IPS-11a (cell line): ENCODE results near the gene BROX.

Experiments
- H3K4me3 ChIP-seq: one replicate; pipeline ENCODE4 v1.5.1; 2013; ENCODE audit warnings: low read depth, low read length, control low read depth

The BROX gene

GRCh38 chr1:222772996-222773379 is 60.6 kb downstream of the BROX start:
- no peak overlapping the region for H3K4me3 ChIP-seq

GRCh38 chr1:222777463-222777862 is 65.1 kb downstream of the BROX start:
- no peak overlapping the region for H3K4me3 ChIP-seq

DNA sequence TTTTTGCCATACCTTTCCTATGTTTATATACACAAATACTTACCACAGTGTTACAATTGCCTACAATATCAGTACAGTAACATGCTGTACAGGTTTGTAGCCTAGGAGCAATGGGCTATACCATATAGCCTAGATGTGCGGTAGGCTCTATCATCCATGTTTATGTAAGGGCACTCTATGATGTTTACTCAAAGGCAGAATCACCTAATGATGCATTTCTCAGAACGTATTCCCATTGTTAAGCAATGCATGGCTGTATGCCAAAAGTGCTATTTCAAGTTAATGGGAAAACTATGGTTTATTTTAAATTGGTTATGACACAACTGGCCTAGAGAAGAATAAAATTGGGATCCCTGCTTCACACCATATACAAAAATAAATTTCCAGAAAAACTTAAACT is 65.6 kb downstream of the BROX start:
- H3K4me3 ChIP-seq = no peak overlapping the region

GRCh38 chr1:222781251-222781650 is 68.9 kb downstream of the BROX start:
- H3K4me3 ChIP-seq = no peak overlapping the region

GRCh38 chr1:222783051-222783450 is 70.7 kb downstream of the BROX start:
- H3K4me3 ChIP-seq = no peak overlapping the region

GRCh38 chr1:222784371-222784770 is 72.0 kb downstream of the BROX start:
- no peak overlapping the region for H3K4me3 ChIP-seq
